Non-pigmented ciliary epithelial cell (primary cell): ENCODE results near the gene ATP6V0A4.
"Not testable (repeated sequence)": the region's sequence is repeated elsewhere in the genome, so short reads cannot be mapped to it uniquely, and the experiment has no call there.

Experiments
- DNase-seq: peaks from one replicate; pipeline ENCODE4 v3.0.0-alpha.2; 2010; ENCODE audit warnings: low read depth

ATP6V0A4 gene

GRCh38 chr7:138797715-138798320 is at the start of gene ATP6V0A4, which contains the start of gene TMEM213:
Gene ATP6V0A4 (minus strand): TSS chr7:138798196. CDS start chr7:138771247, 26,949 bp downstream.
Gene TMEM213 (plus strand): TSS chr7:138797994. CDS start chr7:138798105, 111 bp downstream.
- no peak for DNase-seq

GRCh38 chr7:138845711-138846110 is 47.7 kb upstream of the ATP6V0A4 start:
- DNase-seq, result no peak

- DNase-seq, result no peak
These were observed 45.9 kb upstream of the ATP6V0A4 start for GRCh38 chr7:138843632-138844580.

- DNase-seq, result peak; percentile 78
These were observed 44.1 kb upstream of the ATP6V0A4 start for GRCh38 chr7:138842111-138842510.

GRCh38 chr7:138838166-138838565 is 40.2 kb upstream of the ATP6V0A4 start:
- no peak for DNase-seq

- no peak for DNase-seq
These were observed 39.6 kb upstream of the ATP6V0A4 start for GRCh38 chr7:138837627-138838026.

- no peak for DNase-seq
These were observed 37.1 kb upstream of the ATP6V0A4 start for GRCh38 chr7:138835087-138835486.

GRCh38 chr7:138834583-138834982 is 36.6 kb upstream of the ATP6V0A4 start:
- no peak for DNase-seq

GRCh38 chr7:138833596-138833995 is 35.6 kb upstream of the ATP6V0A4 start:
- no peak for DNase-seq

- DNase-seq, result no peak
These were observed 35.0 kb upstream of the ATP6V0A4 start for GRCh38 chr7:138832966-138833365.

- DNase-seq, result no peak
These were observed 31.3 kb upstream of the ATP6V0A4 start for GRCh38 chr7:138829335-138829734.

- no peak for DNase-seq
These were observed 30.3 kb upstream of the ATP6V0A4 start for GRCh38 chr7:138828302-138828701.

- no peak for DNase-seq
These were observed 27.2 kb upstream of the ATP6V0A4 start for GRCh38 chr7:138825049-138825721.

GRCh38 chr7:138822867-138823535 is 25.0 kb upstream of the ATP6V0A4 start:
- DNase-seq, result no peak

GRCh38 chr7:138821912-138822311 is 23.9 kb upstream of the ATP6V0A4 start:
- DNase-seq, result no peak

GRCh38 chr7:138819625-138820024 is 21.6 kb upstream of the ATP6V0A4 start:
- DNase-seq, result no peak

- no peak for DNase-seq
These were observed 18.7 kb upstream of the ATP6V0A4 start for GRCh38 chr7:138816650-138817049.

- no peak for DNase-seq
These were observed 16.9 kb upstream of the ATP6V0A4 start for GRCh38 chr7:138814816-138815332.

- no peak for DNase-seq
These were observed 15.9 kb upstream of the ATP6V0A4 start for GRCh38 chr7:138813945-138814344.

- not testable (repeated sequence) for DNase-seq
These were observed 13.3 kb upstream of the ATP6V0A4 start for GRCh38 chr7:138811327-138811726.

GRCh38 chr7:138809346-138809745 is 11.3 kb upstream of the ATP6V0A4 start:
- DNase-seq, result no peak

- DNase-seq, result no peak
These were observed 6.6 kb upstream of the ATP6V0A4 start for GRCh38 chr7:138804618-138805017.
